RWPE1 (cell line): ENCODE results near the gene SRRM5.

ENCODE experiments used
- CTCF ChIA-PET: fragments of 350-600 bp; sonication (Branson Sonifier 250); formaldehyde crosslinking; extraction: SDS; loops from one replicate; lab custom pipeline; 2021; lab: Yijun Ruan, JAX
- POLR2A ChIA-PET: fragments of 400-600 bp; formaldehyde crosslinking; extraction: SDS; loops from one replicate; lab custom pipeline; 2020; ENCODE audit warnings: antibody characterized with exemption; ENCODE audit not compliant: low non-redundant PET; lab: Yijun Ruan, JAX
- DNase-seq: peaks from one replicate; pipeline ENCODE4 v3.0.0; 2012; ENCODE audit warnings: low spot score
- H3K27ac ChIP-seq: fragments of 450-650 bp; 2 replicates; pipeline ENCODE4 v1.5.1; 2017
- CTCF ChIP-seq: fragments of 450-650 bp; conservative IDR thresholded peaks from 2 replicates; pipeline ENCODE4 v1.5.1; 2017; ENCODE audit warnings: low read depth, mild to moderate bottlenecking

SRRM5 gene

DNA sequence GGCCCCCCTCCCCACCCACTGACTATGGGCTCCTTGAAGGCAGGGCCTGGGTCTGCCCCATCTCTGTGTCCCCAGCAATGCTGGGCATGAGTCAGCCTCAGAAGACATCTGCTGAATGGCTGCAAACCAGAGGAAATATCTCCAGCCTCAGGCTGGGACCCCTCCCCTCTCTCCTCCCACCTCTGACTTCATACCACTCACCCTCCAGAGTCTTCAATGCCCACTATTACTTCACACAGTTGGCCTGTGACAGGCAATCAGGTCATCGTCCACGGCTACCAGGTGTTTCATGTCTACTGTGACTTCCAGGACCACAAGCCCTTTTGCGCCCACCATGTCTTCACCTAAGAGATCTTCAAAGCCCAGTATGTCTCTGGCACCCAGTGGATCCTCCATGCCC, at the start of gene SRRM5:
Gene SRRM5 (plus strand): TSS at position 301 of the 400 bp plus-strand sequence. CDS start 34 bp downstream, at position 335.
- no peak for DNase-seq
- peak within 1 kb of the TSS; percentile 56 for H3K27ac ChIP-seq
- no peak for TF ChIP-seq CTCF
- CTCF ChIA-PET = interaction anchor here (0.5 kb wide), 1 partner anchor 92 kb away, joined by 5 read pairs; no protein-coding TSS in a partner anchor
- POLR2A ChIA-PET = no interaction called here

DNA sequence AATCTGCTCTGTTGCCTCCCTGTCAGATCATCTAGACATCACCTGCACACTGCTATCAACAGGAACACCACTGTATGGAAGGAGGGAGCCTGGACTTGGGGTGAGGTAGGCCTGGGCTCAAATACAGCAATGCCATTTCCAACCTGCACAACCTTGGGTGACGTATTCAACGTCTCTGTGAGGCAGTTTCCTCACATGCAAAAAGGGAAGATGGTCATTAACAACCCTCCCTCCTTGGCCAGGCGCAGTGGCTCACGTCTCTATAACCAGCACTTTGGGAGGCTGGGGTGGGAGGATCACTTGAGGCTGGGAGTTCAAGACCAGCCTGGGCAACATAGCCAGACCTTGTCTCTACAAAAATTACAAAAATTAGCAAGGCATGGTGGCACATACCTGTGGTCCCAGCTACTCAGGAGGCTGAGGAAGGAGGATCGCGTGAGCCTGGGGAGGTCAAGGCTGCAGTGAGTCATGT, 49.6 kb upstream of the SRRM5 start:
- ChIA-PET CTCF (interaction anchor here (0.5 kb wide), 1 partner anchor 23 kb away, joined by 3 read pairs; no protein-coding TSS in a partner anchor), POLR2A (no interaction called here)
- H3K27ac ChIP-seq = peak overlapping the region; percentile 60
- DNase-seq = no peak
- no peak for TF ChIP-seq CTCF

DNA sequence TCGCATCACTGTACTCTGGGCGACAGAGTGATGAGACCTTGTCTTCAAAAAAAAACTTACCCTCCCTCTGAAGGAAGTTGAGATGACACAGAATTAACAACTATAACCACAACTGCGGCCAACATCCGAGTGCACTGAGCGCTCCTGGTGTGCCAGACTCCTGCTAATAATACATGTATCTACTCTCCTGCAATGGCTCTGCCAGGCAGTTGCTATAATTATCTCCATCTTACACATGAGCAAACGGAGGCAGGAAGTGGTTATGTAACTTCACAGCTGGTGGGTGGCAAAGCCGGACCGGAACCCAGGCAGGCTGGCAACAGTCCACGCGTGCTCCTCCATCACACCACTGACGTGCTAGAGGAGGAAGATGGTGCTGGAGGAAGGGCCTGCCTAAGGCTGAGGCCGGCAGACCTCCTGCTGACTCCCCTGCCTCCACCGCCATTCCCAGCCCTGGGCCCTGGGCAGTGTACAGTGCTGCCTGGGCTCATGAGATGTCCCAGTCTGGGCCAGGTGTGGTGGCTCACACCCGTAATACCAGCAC, 49.1 kb upstream of the SRRM5 start:
- H3K27ac ChIP-seq = peak overlapping the region; percentile 60
- no peak for TF ChIP-seq CTCF
- ChIA-PET CTCF (interaction anchor here (0.5 kb wide), 1 partner anchor 23 kb away, joined by 3 read pairs; no protein-coding TSS in a partner anchor), POLR2A (no interaction called here)
- no peak for DNase-seq

GRCh38 chr19:43563816-43564457, 48.0 kb upstream of the SRRM5 start:
- no peak overlapping the region; the same call in 1 of the 2 replicates for H3K27ac ChIP-seq
- no peak for TF ChIP-seq CTCF
- ChIA-PET POLR2A (no interaction called here), CTCF (interaction anchor here (2.5 kb wide), 1 partner anchor 9 kb away, joined by 8 read pairs; no protein-coding TSS in a partner anchor)
- no peak for DNase-seq

- no peak overlapping the region for H3K27ac ChIP-seq
- POLR2A ChIA-PET = interaction anchor here (0.5 kb wide), 1 partner anchor 31 kb away, joined by 3 read pairs; the partner anchor contains the start of gene IRGQ
- TF ChIP-seq CTCF = no peak
- CTCF ChIA-PET = interaction anchor here (2.5 kb wide), 1 partner anchor 10 kb away, joined by 8 read pairs; no protein-coding TSS in a partner anchor
- no peak for DNase-seq
These were observed 47.1 kb upstream of the SRRM5 start for GRCh38 chr19:43564800-43565199.

GRCh38 chr19:43569657-43570056, 42.2 kb upstream of the SRRM5 start:
- ChIA-PET CTCF (no interaction called here), POLR2A (interaction anchor here (0.6 kb wide), 1 partner anchor 25 kb away, joined by 4 read pairs; no protein-coding TSS in a partner anchor)
- TF ChIP-seq CTCF = no peak
- H3K27ac ChIP-seq = no peak overlapping the region
- DNase-seq = no peak
